ENCODE data around the gene ATP5F1C.
"Not testable (repeated sequence)": the region's sequence is repeated elsewhere in the genome, so short reads cannot be mapped to it uniquely, and the experiment has no call there.

Gene ATP5F1C

GRCh38 chr10:7787857-7788638, at the start of gene ATP5F1C, which contains the start of gene KIN:
Gene ATP5F1C, plus strand, starts transcription at chr10:7788177. Its CDS starts 31 bp downstream, at chr10:7788208.
Gene KIN, minus strand, starts transcription at chr10:7787993. Its CDS starts 60 bp downstream, at chr10:7787933.
- Mint-ChIP-seq H3K4me1 (peaks cover 72% of the 10 kb centered on the region), H3K9me3 (no peaks in the 10 kb centered on the region), H3K27me3 (no peaks in the 10 kb centered on the region), H3K36me3 (peaks cover 9% of the 10 kb centered on the region), H3K4me3 (no peak within 1 kb of the TSS), H3K27ac (peak within 1 kb of the TSS; percentile 64)

DNA sequence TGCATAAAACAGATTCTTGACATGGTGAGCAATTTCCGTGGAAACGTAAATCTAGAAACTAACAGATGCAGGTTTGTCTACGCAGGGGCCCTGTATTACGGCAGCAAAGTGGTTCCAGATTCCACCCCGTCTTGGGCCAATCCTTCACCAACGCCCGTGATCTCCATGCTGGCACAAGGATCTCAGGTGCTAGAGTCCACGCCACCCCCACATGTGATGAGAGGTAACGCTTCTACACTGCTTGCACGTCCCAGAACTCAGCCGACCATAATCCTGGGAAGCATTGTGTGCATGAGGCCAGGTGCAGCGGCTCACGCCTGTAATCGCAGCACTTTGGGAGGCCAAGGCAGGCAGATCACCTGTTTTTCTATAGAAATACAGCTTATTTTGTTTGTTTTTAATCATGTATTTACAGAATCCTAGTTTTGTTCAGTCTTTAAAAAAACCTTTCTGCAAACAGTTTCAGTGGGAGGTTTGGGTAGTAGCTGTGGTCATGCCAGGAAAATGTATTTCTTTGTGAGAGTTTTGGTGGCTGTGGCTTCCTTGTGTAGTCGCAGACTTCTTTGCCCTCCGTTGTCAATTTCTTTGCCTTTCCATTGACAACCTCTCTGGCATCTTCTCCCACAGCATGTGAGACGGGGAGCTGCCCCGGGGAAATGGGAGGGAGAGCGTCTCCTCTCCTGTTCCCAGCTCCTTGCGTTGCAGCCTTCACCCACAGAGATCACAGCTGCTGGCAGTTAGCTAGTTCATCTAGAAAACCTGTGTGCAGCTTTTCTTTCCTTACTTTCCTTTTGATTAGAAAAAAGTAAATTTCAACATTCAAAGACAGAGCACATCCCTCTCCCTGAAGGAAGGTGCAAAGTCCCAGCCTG, 49.2 kb upstream of the ATP5F1C start:
- no peaks in the 10 kb centered on the region for H3K4me1 Mint-ChIP-seq
- no peaks in the 10 kb centered on the region for H3K36me3 Mint-ChIP-seq
- no peak overlapping the region for H3K27ac Mint-ChIP-seq
- H3K9me3 Mint-ChIP-seq: no peaks in the 10 kb centered on the region
- no peak overlapping the region for H3K4me3 Mint-ChIP-seq
- H3K27me3 Mint-ChIP-seq: no peaks in the 10 kb centered on the region

DNA sequence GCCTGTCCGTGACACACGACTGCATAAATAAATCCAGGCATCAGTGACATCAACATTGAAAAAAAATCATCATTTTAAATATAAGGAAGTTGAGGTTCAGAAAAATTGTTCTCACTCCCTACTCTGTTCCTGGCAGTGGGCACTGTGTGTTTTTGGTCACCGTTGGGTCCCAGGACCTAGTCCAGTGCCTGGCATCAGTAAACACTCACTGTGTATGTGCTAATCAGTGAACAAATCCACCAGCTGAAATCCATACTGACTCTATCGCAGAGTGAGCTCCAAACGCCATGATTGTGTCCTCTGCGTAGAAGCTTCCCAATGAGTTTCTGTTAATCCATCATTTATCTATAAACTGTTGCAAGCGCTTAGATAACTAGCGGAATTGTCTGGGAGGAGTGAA, 43.7 kb upstream of the ATP5F1C start:
- Mint-ChIP-seq H3K27ac (no peak overlapping the region), H3K4me1 (no peaks in the 10 kb centered on the region), H3K4me3 (no peak overlapping the region), H3K36me3 (peaks cover 5% of the 10 kb centered on the region), H3K9me3 (no peaks in the 10 kb centered on the region), H3K27me3 (no peaks in the 10 kb centered on the region)

GRCh38 chr10:7748637-7749036, 39.3 kb upstream of the ATP5F1C start:
- not testable (repeated sequence) for H3K9me3 Mint-ChIP-seq, H3K4me1 Mint-ChIP-seq, H3K27ac Mint-ChIP-seq, H3K4me3 Mint-ChIP-seq, H3K27me3 Mint-ChIP-seq
- peaks cover 12% of the 10 kb centered on the region for H3K36me3 Mint-ChIP-seq

DNA sequence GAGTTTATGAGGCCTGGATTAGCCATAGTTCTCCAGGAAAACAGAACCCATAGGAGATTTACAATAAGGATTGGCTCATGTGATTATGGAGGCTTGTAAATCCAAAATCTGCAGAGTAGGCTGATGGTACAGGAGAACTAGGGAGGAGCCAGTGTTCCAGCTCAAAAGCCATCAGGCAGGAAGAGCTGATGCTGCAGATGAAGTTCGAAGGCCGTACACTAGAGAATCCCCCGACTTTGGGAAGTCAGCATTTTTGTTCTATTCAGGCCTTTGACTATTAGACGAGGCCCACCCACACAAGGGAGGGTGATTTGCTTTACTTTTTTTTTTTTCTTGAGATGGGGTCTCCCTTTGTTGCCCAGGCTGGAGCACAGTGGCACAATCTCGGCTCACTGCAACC, 37.8 kb upstream of the ATP5F1C start:
- Mint-ChIP-seq H3K9me3 (no peaks in the 10 kb centered on the region), H3K36me3 (peaks cover 13% of the 10 kb centered on the region), H3K27ac (no peak overlapping the region)

GRCh38 chr10:7752251-7752650, 35.7 kb upstream of the ATP5F1C start:
- no peaks in the 10 kb centered on the region for H3K4me1 Mint-ChIP-seq
- H3K27me3 Mint-ChIP-seq: no peaks in the 10 kb centered on the region
- no peak overlapping the region for H3K4me3 Mint-ChIP-seq
- no peaks in the 10 kb centered on the region for H3K9me3 Mint-ChIP-seq
- no peak overlapping the region for H3K27ac Mint-ChIP-seq
- H3K36me3 Mint-ChIP-seq: peaks cover 16% of the 10 kb centered on the region

More for the DNA sequence above, 37.8 kb upstream of the ATP5F1C start:
- Mint-ChIP-seq H3K27me3 (no peaks in the 10 kb centered on the region), H3K4me1 (no peaks in the 10 kb centered on the region), H3K4me3 (no peak overlapping the region)

GRCh38 chr10:7755103-7755502, 32.9 kb upstream of the ATP5F1C start:
- no peak overlapping the region for H3K27ac Mint-ChIP-seq
- no peaks in the 10 kb centered on the region for H3K9me3 Mint-ChIP-seq
- peaks cover 26% of the 10 kb centered on the region for H3K36me3 Mint-ChIP-seq
- H3K27me3 Mint-ChIP-seq: no peaks in the 10 kb centered on the region
- H3K4me1 Mint-ChIP-seq: no peaks in the 10 kb centered on the region
- H3K4me3 Mint-ChIP-seq: no peak overlapping the region

DNA sequence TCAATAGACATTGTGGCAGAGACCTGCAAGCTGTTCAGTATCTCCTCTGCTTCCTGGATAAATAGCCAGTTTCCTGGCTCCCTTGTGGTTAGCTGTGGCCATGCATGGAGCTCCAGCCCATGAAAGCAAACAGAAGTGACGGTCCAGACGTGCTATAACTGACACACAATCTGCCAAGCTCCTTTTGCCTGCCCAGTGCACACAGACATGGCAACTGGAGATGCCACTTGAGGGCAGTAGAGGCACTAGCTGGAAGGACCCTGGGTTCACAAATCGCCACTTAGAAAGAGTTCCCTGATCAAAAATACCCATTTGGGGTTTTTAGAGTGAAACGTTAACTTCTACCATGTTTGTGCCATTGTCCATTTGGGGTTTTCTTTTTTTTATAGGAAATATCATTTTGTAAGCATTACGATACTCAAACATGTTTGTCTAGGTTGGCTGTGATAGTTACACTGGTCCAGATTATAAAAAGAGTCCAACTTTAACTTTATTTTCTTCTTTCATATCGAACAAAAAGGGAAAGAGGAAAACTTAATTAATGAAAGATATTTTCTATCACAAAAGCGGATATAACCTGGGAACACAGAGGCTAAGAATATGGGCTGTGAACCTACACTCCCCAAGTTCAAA, 31.5 kb upstream of the ATP5F1C start:
- H3K9me3 Mint-ChIP-seq: no peaks in the 10 kb centered on the region
- peaks cover 26% of the 10 kb centered on the region for H3K36me3 Mint-ChIP-seq
- H3K27ac Mint-ChIP-seq: no peak overlapping the region
- no peaks in the 10 kb centered on the region for H3K4me1 Mint-ChIP-seq
- H3K27me3 Mint-ChIP-seq: no peaks in the 10 kb centered on the region
- H3K4me3 Mint-ChIP-seq: no peak overlapping the region

DNA sequence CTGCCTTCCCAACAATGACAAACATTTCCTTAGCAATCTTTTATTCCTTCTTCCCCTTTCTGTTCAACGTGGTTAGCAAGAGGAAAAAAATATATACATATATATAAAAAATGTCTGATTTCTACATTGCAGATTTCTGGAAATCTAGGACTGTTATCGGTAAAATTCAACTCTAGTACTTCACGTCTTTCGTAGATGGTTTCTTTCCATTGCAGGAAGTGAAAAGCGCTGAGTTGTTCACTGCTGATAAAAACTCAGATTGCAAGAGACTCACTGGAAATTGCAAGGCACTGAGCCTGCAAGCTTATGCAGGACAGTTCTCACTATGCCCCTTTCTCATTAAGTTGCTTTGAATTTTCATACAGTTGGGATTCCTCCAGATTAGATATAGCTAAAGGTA, 24.0 kb upstream of the ATP5F1C start:
- H3K9me3 Mint-ChIP-seq: no peaks in the 10 kb centered on the region
- H3K27ac Mint-ChIP-seq: no peak overlapping the region
- no peaks in the 10 kb centered on the region for H3K27me3 Mint-ChIP-seq
- no peaks in the 10 kb centered on the region for H3K4me1 Mint-ChIP-seq
- peaks cover 14% of the 10 kb centered on the region for H3K36me3 Mint-ChIP-seq
- no peak overlapping the region for H3K4me3 Mint-ChIP-seq

DNA sequence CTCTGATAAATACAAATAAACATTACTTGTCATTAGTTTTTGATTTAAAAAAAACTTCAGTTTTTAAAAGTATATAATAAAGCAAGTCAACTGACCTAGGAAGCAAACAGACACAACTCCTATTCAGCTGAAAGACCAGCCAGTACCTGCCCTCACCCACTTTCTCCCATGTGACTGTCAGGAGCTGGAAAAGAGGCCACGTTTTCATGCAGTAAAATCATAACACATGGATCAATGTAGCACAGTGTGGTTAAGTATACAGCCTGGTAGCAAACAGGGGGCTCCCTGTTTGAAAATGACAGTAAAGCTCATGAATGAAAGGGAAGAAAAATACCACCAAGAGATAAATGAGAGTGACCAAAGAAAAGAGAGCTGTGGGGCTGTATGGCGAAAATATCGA, 21.7 kb upstream of the ATP5F1C start:
- Mint-ChIP-seq H3K36me3 (peaks cover 16% of the 10 kb centered on the region), H3K27ac (no peak overlapping the region), H3K4me1 (no peaks in the 10 kb centered on the region), H3K27me3 (no peaks in the 10 kb centered on the region), H3K9me3 (no peaks in the 10 kb centered on the region), H3K4me3 (no peak overlapping the region)

DNA sequence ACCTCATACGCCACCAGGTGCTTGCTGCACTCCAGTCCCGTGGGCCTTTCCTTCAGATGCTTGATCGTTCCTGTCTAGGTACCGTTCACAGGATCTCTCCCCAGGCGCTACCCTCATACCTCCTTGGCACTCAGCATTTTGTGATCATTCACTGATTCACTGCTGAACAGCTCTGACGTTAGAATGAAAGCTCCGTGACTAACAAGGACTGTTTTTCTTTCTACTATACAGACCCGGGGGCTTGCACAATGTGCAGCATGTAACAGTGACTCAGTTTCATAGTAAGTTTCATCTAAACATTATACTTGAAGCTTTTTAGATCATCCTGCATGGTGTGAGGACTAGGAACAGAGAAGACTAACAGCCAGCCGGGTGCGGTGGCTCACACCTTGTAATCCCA, 20.8 kb upstream of the ATP5F1C start:
- Mint-ChIP-seq H3K9me3 (no peaks in the 10 kb centered on the region), H3K4me1 (no peaks in the 10 kb centered on the region), H3K36me3 (peaks cover 15% of the 10 kb centered on the region), H3K4me3 (no peak overlapping the region), H3K27me3 (no peaks in the 10 kb centered on the region), H3K27ac (no peak overlapping the region)

DNA sequence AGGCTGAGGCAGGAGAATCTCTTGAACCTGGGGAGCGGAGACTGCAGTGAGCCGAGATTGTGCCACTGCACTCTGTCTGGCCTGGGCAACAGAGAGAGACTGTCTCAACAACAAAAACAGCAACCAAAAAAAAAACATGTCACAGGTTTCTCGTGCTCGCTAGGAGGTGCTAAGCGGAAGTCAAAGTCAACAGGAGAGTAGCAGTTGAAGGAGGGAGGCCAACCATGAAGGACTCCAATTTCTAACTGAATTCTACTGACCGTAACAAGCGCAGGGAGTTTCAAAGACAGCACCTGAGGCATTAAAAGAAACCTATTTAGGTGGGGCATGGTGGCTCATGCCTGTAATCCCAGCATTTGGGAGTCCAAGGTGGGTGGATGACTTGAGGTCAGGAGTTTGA, 19.6 kb upstream of the ATP5F1C start:
- Mint-ChIP-seq H3K4me3 (no peak overlapping the region), H3K9me3 (no peaks in the 10 kb centered on the region), H3K27me3 (no peaks in the 10 kb centered on the region), H3K36me3 (peaks cover 12% of the 10 kb centered on the region), H3K4me1 (no peaks in the 10 kb centered on the region), H3K27ac (no peak overlapping the region)

DNA sequence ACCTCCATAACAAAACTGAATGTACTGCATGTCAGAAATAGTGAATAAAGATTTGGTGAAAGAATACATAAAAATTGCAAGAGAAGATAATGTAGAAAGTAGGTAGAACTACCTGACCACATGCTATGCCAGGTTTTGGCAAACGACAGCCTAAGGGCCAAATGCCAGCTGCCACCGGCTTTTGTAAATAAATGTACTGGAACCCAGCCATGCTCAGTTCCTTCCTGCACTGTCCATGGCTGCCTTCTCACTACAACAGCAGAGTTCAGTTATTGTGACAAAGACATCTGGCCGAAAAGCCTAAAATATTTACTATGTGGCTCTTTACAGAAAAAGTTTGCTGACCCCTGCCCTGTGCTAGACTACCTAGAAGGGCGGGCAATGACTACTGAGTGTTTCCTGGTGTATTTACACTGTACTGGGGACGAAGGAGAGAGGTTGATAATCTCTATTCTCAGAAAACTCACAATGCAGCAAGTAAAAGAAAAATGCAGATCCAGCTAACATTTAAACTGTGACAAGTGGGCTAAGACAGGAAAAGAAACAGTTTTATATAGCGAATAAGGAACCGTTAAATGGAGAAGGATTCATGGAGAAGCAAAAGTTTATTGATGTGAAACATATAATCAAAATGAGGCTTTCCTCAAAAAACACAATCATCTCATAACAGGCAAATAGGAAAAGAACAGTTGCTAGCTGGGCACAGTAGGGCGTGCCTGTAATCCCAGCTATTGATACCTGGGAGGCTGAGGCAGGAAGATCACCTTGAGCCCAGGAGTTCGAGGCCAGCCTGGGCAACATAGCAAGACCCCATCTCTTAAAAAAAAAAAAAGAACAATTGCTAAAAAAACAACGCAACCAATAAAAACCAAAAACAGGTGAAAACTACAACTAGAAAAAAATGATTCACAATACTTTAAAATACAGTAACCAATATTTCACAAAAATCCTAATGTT, 13.9 kb upstream of the ATP5F1C start:
- Mint-ChIP-seq H3K9me3 (no peaks in the 10 kb centered on the region), H3K27ac (no peak overlapping the region), H3K27me3 (no peaks in the 10 kb centered on the region), H3K4me3 (no peak overlapping the region), H3K4me1 (no peaks in the 10 kb centered on the region), H3K36me3 (peaks cover 18% of the 10 kb centered on the region)

GRCh38 chr10:7776777-7777176, 11.2 kb upstream of the ATP5F1C start:
- Mint-ChIP-seq H3K27ac (no peak overlapping the region), H3K9me3 (no peaks in the 10 kb centered on the region), H3K27me3 (no peaks in the 10 kb centered on the region), H3K4me1 (peaks cover 7% of the 10 kb centered on the region), H3K4me3 (no peak overlapping the region), H3K36me3 (peaks cover 23% of the 10 kb centered on the region)

GRCh38 chr10:7782194-7782593, 5.8 kb upstream of the ATP5F1C start:
- not testable (repeated sequence) for H3K27me3 Mint-ChIP-seq
- H3K36me3 Mint-ChIP-seq: peaks cover 15% of the 10 kb centered on the region

More at GRCh38 chr10:7782194-7782593, 5.8 kb upstream of the ATP5F1C start:
- not testable (repeated sequence) for H3K27ac Mint-ChIP-seq, H3K4me3 Mint-ChIP-seq, H3K9me3 Mint-ChIP-seq
- peaks cover 36% of the 10 kb centered on the region for H3K4me1 Mint-ChIP-seq

Measured in activated naive CD4-positive, alpha-beta T cell treated with anti-CD3 and anti-CD28 coated beads, Interleukin-2, amount 50 U/mL, for 24 hours (primary cell).